K562 (cell line): ENCODE data around the gene DYNC1H1. TPM values are rescaled to one million over a fixed set of nuclear protein-coding genes. Genes with fewer than 3 reads are reported as not detected.

ENCODE experiments used
- ARID1B ChIP-seq: fragments of 450-650 bp; IDR thresholded peaks from 2 replicates; pipeline ENCODE4 v1.6.1; 2016; ENCODE audit warnings: antibody characterized with exemption, mild to moderate bottlenecking, inconsistent platforms
- CSDE1 ChIP-seq, 2 experiments: fragments of 450-650 bp; IDR thresholded peaks; 2 replicates each; pipeline ENCODE4 v1.6.1; 2016; ENCODE audit warnings: mild to moderate bottlenecking in 1 of 2
- CXXC5 ChIP-seq: fragments of 250-450 bp; sonication (Bioruptor Pico); IDR thresholded peaks from 2 replicates; pipeline ENCODE4 v1.8.0; 2022; ENCODE audit warnings: inconsistent platforms, mild to moderate bottlenecking, moderate library complexity
- HOXB6 ChIP-seq: fragments of 250-450 bp; sonication (Bioruptor Pico); IDR thresholded peaks from 2 replicates; pipeline ENCODE4 v1.5.1; 2022; ENCODE audit warnings: mild to moderate bottlenecking, borderline replicate concordance
- IRF2 ChIP-seq: sonication (generic); formaldehyde crosslinking; IDR thresholded peaks from 2 replicates; pipeline ENCODE4 v1.8.1; 2022; ENCODE audit warnings: mild to moderate bottlenecking, missing genetic modification reagents
- JUN ChIP-seq, 2 experiments: sonication (generic) in 1 of 2; formaldehyde crosslinking in 1 of 2; IDR thresholded peaks; 2 replicates each; pipeline versions ENCODE4 v1.6.1 to v1.8.0; 2012 to 2022; ENCODE audit warnings: borderline replicate concordance in 2 of 2, mild to moderate bottlenecking in 2 of 2, improper control_type of control experiment in 1 of 2, low read depth in 1 of 2, low read length in 1 of 2, missing genetic modification reagents in 1 of 2
- MAFK ChIP-seq: IDR thresholded peaks from 2 replicates; pipeline ENCODE4 v1.6.1; 2011; ENCODE audit warnings: low read length, improper control_type of control experiment
- MEF2D ChIP-seq: conservative IDR thresholded peaks from 2 replicates; pipeline ENCODE4 v1.6.1; 2016; ENCODE audit warnings: low read depth, missing genetic modification characterization, missing compliant biosample characterization
- NFIC ChIP-seq: fragments of 450-650 bp; IDR thresholded peaks from 2 replicates; pipeline ENCODE4 v1.6.1; 2017; ENCODE audit warnings: mild to moderate bottlenecking, inconsistent platforms
- RB1 ChIP-seq: fragments of 450-650 bp; IDR thresholded peaks from 2 replicates; pipeline ENCODE4 v1.6.1; 2017; ENCODE audit warnings: low read depth, mild to moderate bottlenecking
- SIN3A ChIP-seq, 2 experiments: fragments of 150-350 bp in 1 of 2; IDR thresholded peaks; 2 replicates each; pipeline ENCODE4 v1.6.1; 2011 to 2016; ENCODE audit warnings: borderline replicate concordance in 2 of 2, low read depth in 2 of 2, low read length in 2 of 2, mild to moderate bottlenecking in 2 of 2, moderate library complexity in 2 of 2; ENCODE audit not compliant: control insufficient read depth in 1 of 2
- THRA ChIP-seq: fragments of 450-650 bp; IDR thresholded peaks from 2 replicates; pipeline ENCODE4 v1.6.1; 2017; ENCODE audit warnings: mild to moderate bottlenecking, moderate library complexity
- ZBTB26 ChIP-seq: fragments of 450-650 bp; formaldehyde crosslinking; IDR thresholded peaks from 2 replicates; pipeline ENCODE4 v1.4.0; 2022; ENCODE audit warnings: missing genetic modification characterization
- ZNF174 ChIP-seq: fragments of 250-450 bp; sonication (Bioruptor Pico); IDR thresholded peaks from 2 replicates; pipeline ENCODE4 v1.4.0; 2020; ENCODE audit warnings: mild to moderate bottlenecking
- ZNF316 ChIP-seq: fragments of 450-650 bp; IDR thresholded peaks from 2 replicates; pipeline ENCODE4 v1.6.1; 2016
- ZNF398 ChIP-seq: fragments of 250-450 bp; sonication (Bioruptor Pico); IDR thresholded peaks from 2 replicates; pipeline ENCODE4 v1.8.0; 2021; ENCODE audit warnings: moderate library complexity, mild to moderate bottlenecking, inconsistent platforms
- ZNF512 ChIP-seq: IDR thresholded peaks from 2 replicates; pipeline ENCODE4 v1.6.1; 2016; ENCODE audit warnings: missing genetic modification characterization, missing compliant biosample characterization
- ZNF589 ChIP-seq: fragments of 200-800 bp; sonication (Bioruptor generic); IDR thresholded peaks from 2 replicates; pipeline ENCODE4 v1.6.1; 2016; ENCODE audit warnings: low read depth, missing genetic modification characterization, missing compliant biosample characterization
- polyA plus RNA-seq, 8 experiments: library from polyadenylated mRNA; depleted of rRNA in 4 of 8; stranded (reverse) in 5 of 8; unstranded in 3 of 8; fragments of >200 nt; fragmentation: Nextera tagmentation in 2 of 8; fragmentation: Illumina TruSeq in 1 of 8; extraction: Ambion mirVana in 2 of 8; extraction: Trizol in 1 of 8; gene quantifications; 2 replicates each; pipeline versions ENCODE4 v1.2.1 to v1.2.3, GENCODE V29; 2011 to 2014; ENCODE audit warnings: inconsistent platforms in 1 of 8, missing spikeins in 1 of 8
- total RNA-seq, 7 experiments: library from RNA; depleted of rRNA in 6 of 7; stranded (reverse); fragments of >200 nt in 6 of 7; fragmentation: Illumina TruSeq in 2 of 7; extraction: Trizol in 2 of 7; gene quantifications; 2 replicates each; pipeline versions ENCODE4 v1.2.1 to v1.2.3, GENCODE V29; 2011 to 2021; ENCODE audit warnings: low replicate concordance in 1 of 7
- TF ChIP-seq, protein P1 (sequence below): sonication (generic); formaldehyde crosslinking; IDR thresholded peaks from 2 replicates; pipeline ENCODE4 v1.8.0; 2022; ENCODE audit warnings: missing genetic modification reagents, mild to moderate bottlenecking, moderate library complexity, borderline replicate concordance
- TF ChIP-seq, protein P2 (sequence below), 2 experiments: fragments of 450-650 bp; IDR thresholded peaks; 2 replicates each; pipeline ENCODE4 v1.6.1; 2016

Gene DYNC1H1
- total and polyA plus RNA-seq, 9 of the 15 experiments (the other 6 are each of a cell fraction or from before 2014, with no cell fraction given) = 31.9 to 335 (median 115) TPM

GRCh38 chr14:101962503-101962874, 1.9 kb upstream of the DYNC1H1 start (continued):
- TF ChIP-seq, protein P1, sequence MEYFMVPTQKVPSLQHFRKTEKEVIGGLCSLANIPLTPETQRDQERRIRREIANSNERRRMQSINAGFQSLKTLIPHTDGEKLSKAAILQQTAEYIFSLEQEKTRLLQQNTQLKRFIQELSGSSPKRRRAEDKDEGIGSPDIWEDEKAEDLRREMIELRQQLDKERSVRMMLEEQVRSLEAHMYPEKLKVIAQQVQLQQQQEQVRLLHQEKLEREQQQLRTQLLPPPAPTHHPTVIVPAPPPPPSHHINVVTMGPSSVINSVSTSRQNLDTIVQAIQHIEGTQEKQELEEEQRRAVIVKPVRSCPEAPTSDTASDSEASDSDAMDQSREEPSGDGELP (CRISPR knock-in tag) = peak; percentile 53; the same call in 1 of the 2 replicates
- TF ChIP-seq ARID1B (0 out of 2 replicates have a peak, but pooled peaks have one; percentile 9), ZNF589 (no peak), ZNF174 (CRISPR knock-in tag) (no peak), MEF2D (tag) (no peak), JUN (IDR thresholded peaks at IDR 0.05; ENCODE audit: borderline replicate concordance, low read depth, low read length) (0 out of 2 replicates have a peak, but pooled peaks have one; percentile 12), JUN (CRISPR knock-in tag; IDR thresholded peaks at IDR 0.05; ENCODE audit: borderline replicate concordance) (no peak), CXXC5 (CRISPR knock-in tag) (no peak), THRA (no peak), IRF2 (CRISPR knock-in tag) (no peak), MAFK (peak; percentile 70; the same call in 1 of the 2 replicates), CSDE1 (IDR thresholded peaks at IDR 0.05) (no peak), HOXB6 (no peak), ZNF398 (CRISPR knock-in tag) (no peak), ZBTB26 (CRISPR knock-in tag) (no peak), SIN3A (IDR thresholded peaks at IDR 0.05; ENCODE audit: borderline replicate concordance in 2 of 2, control insufficient read depth in 1 of 2, low read depth in 2 of 2, low read length in 2 of 2) (no peak), ZNF316 (peak; percentile 77), RB1 (no peak), ZNF512 (tag) (no peak), NFIC (peak; percentile 98)
- TF ChIP-seq, protein P2, sequence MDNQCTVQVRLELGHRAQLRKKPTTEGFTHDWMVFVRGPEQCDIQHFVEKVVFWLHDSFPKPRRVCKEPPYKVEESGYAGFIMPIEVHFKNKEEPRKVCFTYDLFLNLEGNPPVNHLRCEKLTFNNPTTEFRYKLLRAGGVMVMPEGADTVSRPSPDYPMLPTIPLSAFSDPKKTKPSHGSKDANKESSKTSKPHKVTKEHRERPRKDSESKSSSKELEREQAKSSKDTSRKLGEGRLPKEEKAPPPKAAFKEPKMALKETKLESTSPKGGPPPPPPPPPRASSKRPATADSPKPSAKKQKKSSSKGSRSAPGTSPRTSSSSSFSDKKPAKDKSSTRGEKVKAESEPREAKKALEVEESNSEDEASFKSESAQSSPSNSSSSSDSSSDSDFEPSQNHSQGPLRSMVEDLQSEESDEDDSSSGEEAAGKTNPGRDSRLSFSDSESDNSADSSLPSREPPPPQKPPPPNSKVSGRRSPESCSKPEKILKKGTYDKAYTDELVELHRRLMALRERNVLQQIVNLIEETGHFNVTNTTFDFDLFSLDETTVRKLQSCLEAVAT (IDR thresholded peaks at IDR 0.05) = no peak
